ENCODE data around the gene BBIP1. TPM values are rescaled to one million over a fixed set of nuclear protein-coding genes. Genes with fewer than 3 reads are reported as not detected.
A peak's percentile ranks its signal among the peaks of the same experiment; 100 is the strongest.

BBIP1 gene, protein sequence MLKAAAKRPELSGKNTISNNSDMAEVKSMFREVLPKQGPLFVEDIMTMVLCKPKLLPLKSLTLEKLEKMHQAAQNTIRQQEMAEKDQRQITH
- total RNA-seq, result 19.3 and 22.5 TPM in 2 replicates

DNA sequence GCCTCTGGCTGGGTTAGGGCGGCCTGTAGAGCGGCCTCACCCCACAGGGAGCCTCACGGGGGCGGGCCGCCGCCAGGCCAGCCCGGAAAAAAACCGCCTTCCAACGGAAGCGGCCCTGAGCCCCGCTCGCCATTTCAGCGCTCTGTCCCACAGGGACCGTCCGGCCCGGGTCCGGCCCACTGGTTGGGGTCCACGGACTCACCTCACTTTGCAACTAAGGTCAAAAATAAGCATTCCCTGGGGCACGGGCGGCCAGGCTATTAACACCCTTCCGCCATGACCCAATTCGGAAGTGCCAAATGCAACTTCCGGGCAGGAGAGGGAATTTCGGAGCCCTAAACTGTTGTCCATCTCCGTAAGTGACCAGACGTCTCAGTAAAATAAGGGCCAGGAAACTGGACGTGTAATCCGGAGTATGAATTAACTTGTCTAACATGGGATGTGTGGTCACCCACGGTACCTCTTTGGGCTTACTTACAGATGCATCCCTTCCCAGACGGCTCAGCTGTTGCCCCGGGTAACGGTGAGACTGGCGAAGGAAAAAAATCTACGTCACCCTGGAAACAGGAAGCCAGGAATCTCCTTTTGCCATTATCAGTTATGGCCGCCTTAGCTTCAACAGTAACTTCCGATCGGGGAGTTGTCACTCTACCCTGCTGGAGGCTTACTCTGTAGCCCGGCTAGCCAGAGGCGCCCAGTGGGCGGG lies at the start of gene BBIP1:
TSS of gene BBIP1 (minus strand) at position 538 of the 706 bp plus-strand sequence. CDS start 1,023 bp downstream, outside the sequence.
- peak; percentile 99 for DNase-seq (ENCODE audit: low read depth, low spot score)

DNA sequence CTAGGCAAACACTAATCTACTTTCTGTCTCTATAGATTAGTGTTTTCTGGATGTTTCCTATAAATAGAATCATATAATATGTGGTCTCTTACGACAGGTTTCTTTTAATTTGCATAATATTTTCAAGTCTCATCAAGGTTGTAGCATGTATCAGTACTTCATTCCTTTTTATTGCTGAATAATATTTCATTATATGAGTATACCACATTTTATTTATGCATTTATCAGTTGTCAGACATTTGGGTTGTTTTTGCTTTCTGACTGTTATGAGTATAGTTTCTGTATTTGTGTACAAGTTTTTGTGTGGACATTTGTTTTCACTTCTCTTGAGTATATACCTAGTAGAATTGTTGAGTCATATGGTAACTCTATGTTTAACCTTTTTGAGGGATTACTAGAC lies 48.7 kb upstream of the BBIP1 start:
- no peak for DNase-seq (ENCODE audit: low read depth, low spot score)

DNA sequence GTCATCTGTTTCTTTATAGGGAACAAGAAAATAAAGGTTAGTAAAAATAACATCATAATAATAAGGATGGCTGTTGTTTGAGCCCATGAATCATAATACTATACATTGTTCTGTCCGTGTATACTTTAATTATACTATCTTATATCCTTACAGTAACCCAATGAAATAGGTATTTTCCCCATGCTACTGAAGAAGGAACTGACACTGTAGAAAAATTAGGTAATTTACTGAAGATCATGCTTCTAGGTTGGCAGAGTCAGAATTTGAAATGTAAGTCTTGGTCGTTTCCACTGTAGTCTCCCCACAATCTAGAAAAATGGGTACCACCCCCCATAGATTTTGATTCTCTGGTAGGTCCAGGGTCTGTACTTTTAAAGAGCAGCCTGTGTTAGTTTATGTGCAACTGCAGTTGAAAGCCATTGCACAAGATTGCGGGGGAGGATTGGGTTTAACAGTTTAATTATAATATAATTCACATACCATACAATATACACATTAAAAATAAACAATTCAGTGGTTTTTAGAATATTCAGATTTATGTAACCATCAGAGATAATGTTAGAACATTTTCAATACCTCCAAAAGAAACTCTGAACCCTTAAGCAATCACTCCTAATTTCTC lies 48.1 kb upstream of the BBIP1 start:
- DNase-seq (ENCODE audit: low read depth, low spot score), result no peak

DNA sequence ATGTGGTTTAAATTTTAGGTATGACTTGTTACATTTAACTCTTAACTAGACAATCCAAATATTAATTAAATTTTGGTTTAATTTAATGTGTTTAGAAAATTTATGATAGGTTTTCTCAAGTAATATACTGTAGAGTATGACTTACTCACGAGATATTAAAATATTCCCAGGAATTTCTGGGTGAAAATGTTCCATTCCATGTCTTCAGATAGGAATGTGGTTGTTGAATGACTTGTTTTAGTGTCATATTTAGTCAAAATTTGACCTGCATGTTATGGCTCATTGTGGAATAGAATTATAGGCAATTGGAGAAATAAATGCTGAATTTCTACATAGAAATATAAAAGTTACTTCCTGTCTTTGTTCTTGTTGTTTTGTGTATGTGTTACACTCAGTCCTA lies 47.2 kb upstream of the BBIP1 start:
- DNase-seq (ENCODE audit: low read depth, low spot score), result no peak

DNA sequence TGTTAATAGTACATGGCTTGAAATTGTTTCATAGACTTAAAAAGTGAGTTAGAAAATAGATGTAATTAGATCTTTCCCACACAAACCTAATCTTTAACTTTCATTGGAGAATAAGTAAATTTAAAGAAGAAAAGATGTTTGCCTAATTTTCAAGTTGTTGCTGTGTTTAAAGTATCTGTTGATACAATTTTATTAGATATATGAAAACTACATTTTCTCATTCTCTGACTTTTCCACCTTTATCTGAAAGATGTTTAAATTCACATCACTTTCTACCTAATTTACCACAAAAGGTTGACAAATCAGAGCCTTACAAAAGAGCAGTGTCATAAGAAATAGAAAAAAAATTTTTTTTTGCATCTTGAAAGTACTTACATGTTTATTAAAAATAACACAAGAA lies 46.2 kb upstream of the BBIP1 start:
- DNase-seq (ENCODE audit: low read depth, low spot score), result no peak

DNA sequence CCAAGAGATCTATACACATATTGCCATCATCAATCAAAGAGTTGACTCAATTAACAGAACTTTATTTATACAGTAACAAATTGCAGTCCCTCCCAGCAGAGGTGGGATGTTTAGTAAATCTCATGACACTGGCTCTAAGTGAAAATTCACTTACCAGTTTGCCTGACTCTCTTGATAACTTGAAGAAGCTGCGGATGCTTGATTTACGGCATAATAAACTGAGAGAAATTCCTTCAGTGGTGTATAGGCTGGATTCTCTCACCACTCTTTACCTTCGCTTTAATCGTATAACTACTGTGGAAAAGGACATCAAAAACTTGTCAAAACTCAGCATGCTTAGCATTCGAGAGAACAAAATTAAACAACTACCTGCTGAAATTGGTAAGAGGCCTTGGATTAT lies 45.7 kb upstream of the BBIP1 start:
- DNase-seq (ENCODE audit: low read depth, low spot score), result no peak

DNA sequence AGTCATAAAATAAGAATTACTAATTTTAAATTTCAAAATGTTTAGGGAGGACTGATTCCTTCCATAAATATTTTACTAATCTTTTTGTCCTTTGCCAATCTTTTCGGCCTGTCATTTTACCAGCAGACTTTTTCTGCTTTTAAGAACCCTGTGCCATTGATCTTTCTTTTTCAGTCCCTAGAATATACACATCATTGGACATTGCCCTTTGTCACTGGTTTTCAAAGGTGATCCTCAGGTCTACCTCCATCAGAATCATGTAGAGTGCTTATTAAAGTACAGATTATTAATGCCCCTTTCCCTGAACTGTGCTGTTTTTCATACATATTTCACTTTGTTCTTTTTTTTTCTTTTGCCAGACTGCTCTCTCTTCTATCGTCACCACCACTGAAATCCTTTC lies 44.2 kb upstream of the BBIP1 start:
- DNase-seq (ENCODE audit: low read depth, low spot score), result no peak

DNA sequence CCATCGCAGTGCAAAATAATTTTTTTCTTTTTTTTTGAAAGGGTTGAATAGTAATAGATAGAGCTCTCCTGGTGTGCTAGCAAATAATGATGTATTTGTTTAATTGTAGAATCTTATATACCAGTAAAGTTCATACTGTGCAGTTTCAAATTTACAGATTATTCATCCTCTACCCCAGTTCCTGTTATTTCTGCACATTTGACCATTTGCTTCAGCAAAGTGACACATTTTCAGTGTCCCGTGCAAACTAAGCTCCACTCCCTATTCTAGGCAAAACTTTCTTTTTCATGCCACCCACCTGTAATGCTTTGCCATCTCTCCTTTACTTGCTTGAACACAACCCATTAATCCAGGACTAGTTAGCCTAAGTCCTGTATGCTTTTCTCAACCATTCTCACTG lies 43.5 kb upstream of the BBIP1 start:
- DNase-seq (ENCODE audit: low read depth, low spot score), result no peak

DNA sequence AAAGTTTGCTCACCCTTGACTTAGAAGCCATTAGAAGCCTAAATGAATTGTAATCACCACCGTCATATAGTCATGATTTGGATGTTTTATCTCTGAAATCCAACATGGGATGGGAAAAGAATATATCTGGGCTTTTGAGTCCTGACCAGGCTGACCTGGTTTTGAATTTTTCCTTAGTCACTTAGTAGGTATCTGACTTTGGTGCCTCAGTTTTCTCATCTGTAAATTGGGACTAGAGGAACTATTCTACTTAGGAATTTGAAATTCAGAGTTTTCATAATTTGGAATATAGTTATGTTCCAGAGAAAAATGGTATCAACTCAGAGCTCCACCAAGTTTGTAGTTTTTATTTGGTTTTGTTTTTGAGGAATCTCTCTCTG lies 41.3 kb upstream of the BBIP1 start:
- DNase-seq (ENCODE audit: low read depth, low spot score), result no peak

DNA sequence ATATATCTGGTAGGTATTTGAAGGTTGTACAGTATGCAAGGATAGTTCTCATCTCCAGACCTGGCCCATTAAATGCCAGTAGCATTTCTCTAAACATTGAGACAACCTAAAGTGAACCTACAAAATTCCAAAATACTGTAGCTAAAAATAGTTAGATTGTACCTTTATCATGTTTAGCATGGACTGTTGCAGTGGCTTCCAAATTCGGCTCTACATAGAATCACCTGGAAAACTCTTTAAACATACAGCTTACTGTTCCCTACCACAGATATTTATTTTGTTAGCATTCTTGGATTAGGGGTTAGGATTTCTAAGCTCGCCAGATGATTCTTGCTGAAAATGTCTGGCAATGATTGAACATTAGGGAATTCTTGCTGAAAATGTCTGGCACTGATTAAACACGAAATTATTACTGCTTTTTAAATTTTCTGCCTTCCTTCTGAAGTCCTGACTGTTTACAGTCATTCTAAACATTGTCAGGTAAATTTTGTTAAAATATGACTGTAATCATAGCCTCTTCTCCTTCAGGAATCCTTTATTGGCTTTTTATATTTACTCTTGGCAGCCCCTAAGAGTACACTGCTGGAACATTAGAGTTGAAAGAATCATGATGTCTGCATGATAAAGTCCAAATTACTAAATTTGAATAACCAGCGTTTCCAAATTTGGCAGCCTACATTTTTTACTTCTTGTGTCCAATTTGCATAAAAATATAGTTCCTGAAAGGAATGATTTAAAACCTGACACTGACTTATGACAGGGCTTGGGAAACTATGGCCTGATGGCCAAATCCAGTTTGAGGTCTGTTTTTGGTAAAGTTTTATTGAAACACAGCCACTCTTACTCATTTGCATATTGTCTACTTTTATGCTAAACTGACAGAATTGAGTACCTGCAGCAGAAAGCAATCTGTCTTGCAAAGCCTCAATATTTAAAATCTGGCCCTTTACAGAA lies 40.7 kb upstream of the BBIP1 start:
- no peak for DNase-seq (ENCODE audit: low read depth, low spot score)

DNA sequence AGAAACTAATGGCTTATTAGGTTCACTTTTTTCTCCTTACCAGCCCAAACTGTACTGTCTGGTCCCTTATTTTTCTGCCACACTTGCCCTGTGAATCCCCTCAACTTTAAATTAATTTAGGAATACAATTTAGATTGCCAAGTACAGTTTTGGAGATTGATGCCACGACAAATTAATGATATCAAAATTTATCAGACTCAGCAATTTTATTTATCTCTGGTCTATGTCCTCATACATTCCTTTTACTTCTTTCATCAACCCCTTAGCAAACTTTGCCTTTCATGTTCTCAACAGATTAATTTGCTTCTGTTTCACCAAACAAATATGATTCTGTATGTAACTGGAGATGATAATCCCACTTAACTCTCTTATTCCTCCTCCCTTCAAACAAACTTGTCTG lies 38.6 kb upstream of the BBIP1 start:
- no peak for DNase-seq (ENCODE audit: low read depth, low spot score)

DNA sequence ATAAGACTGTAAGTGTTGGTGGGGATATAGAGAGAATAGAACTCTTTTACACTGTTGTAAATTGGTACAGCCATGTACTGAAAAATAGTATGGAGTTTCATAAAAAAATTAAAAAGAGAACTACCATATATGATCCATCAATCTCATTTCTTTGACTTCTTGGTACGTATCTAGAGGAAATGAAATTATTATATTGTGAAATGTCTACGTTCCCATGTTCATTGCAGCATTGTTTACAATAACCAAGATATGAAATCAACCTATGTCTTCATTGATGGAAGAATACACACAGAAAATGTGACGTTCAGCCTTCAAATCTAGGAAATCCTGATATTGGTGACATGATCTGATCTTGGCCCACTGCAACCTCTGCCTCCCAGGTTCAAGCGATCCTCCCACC lies 32.4 kb upstream of the BBIP1 start:
- DNase-seq (ENCODE audit: low read depth, low spot score), result no peak

DNA sequence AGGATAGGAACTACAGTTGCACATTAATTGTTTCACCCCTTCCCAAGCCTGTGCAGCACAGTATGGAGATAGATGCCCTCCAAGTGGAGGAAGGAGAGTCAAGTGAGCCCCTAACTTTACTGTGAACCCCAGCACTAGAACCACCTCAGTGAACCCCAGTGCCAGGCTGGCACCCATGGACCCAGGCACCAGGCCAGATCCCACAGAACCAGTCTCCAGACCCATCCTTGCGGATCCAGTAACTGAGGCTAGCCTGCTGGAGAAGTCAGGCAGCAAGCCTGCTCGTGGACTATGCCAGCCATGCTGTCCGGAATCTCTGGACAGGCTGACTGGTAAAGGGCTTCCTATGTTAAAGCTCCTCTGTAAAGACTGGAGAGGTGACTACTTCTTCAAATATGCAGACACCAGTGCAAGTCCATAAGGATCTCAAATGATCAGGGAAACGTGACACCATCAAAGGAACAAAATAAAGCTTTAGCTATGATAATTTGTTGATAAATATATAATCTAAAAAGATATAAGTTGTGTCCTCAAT lies 28.1 kb upstream of the BBIP1 start:
- no peak for DNase-seq (ENCODE audit: low read depth, low spot score)

DNA sequence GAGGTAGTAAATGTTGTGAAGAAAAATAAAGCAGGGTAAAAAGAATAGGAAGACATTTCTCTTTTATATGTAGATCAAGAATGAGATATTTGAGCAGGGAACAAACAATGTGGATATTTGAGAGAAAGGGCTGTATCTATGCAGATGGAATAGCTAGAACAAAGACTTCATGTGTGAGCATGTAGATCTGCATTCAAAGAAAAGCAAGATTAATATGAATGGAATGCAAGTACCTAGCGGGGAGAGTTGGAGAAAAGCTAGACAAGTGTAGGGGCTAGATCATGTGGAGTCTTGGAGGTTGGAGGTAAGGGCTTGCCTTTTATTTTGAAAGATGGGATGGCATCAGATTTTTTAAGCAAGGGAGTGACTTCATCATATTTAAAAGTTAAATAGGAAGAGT lies 27.5 kb upstream of the BBIP1 start:
- no peak for DNase-seq (ENCODE audit: low read depth, low spot score)

DNA sequence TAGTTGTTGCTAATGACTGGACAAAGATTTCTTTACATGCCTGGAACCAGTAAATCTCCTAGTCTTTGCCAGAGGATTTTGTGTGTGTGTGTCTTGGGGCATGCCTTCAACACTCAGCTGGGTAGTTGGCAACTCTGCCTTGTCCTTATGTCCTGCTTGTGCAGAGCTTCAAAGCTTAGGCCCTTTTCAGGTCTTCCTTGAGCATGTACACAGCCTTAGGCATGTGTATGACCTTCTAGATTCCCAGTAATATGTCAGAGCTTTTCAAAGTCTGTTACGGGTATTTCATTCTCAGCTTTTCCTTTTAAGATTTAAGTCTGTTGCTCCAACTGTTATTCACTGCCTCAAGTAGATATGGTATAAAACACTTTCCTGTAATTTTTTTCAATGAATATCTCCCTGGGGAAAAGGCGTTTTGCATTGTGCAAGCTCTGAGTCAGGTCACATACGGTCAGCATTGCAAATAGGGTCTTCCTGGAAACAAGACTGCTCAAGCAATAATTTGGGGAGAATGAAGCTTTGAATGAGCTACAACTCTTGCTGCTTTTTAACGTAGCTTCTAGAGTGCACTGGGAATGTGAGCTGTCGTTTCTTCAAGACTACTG lies 25.9 kb upstream of the BBIP1 start:
- no peak for DNase-seq (ENCODE audit: low read depth, low spot score)

DNA sequence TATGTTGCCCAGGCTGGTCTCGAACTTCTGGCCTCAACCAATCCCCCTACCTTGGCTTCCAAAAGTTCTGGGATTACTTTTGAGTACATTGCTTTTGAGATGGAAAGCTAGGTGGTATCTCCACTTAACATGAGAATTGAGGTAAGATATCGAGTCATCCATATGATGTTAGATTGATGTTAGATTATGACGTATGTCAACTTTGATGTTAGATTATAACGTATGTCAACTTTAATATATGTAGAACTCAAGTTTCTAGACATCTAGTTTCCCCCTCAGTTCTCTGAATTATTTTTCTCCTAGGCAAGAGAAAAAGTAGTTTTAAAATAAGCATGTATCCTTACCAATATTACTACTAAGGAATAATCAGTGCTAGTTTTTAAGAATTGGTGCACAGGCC lies 20.4 kb upstream of the BBIP1 start:
- no peak for DNase-seq (ENCODE audit: low read depth, low spot score)

DNA sequence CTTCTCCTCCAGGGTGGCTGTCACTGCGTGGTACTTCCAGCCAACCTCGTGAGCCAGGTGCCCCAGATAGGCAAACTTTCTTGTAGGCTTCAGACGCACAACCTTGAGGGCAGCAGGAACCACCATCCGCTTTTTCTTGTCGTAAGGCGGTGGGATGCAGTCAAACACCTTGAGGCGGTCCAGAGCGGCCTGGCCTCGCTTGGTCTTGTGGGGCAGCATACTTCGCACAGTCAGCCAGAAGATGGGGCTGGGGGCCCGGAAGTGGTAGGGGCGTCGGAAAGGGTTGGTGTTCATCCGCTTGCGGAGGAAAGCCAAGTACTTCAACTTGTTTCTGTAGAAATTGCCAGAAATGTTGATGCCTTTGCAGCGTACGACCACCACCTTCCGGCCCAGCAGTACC lies 17.8 kb upstream of the BBIP1 start:
- no peak for DNase-seq (ENCODE audit: low read depth, low spot score)

DNA sequence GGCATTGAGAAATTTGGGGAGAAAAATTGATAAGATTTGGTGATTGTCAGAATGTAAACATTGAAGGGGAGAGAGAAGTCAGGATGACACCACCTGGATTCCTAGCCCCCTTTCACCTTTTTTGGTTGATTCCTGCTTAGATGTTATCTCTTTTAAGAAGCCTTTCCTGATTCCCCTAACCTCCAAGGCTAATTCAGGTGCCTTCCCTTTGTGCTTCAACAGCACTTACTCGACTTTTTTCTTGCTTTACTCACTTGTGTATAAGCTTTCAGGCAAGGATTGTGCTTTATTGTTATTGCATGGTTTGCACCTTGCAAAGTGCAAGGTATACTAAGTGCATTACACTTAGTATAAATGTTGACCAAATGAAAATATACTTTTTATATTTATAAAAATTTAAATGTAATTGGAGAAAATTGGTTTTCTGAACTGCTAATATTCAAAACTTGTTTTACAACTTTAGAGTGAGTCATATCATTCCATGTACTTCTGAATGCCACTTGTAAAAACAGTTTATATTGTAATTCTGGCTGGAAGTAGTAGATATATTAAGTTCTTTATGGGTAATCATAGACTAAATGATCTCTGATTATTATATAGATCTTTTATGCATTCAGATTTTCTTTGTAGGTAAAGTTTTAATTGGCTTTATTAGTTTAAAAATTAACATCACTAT lies 13.7 kb upstream of the BBIP1 start:
- DNase-seq (ENCODE audit: low read depth, low spot score), result no peak

DNA sequence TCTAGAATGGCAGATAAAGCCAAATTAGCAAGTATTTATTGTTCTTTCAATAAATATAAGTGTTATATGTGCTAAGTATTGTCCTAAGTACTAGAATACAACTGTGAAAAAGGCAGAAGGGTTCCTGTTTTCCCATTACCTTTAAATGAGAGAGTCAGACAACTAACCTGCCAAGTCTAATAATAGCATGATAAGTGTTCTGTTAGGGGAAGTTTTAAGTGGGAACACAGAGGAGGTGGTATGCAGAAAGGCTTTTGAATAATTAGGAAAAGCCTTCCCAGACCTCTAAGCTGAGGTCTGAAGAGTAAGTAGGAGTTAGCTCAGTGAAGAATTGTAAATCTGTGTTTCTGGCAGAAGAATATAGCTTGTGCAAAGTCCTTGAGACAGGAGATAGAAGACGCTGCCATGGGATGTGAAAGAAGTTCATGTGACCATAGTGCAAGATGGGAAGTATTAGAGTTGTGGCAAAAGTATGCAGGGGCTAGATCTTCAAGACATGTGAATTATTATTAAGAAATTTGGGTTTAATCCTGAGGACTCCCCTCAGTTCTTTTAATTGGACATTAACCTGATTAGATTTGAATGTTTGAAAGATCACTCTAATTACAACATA lies 12.9 kb upstream of the BBIP1 start:
- no peak for DNase-seq (ENCODE audit: low read depth, low spot score)

DNA sequence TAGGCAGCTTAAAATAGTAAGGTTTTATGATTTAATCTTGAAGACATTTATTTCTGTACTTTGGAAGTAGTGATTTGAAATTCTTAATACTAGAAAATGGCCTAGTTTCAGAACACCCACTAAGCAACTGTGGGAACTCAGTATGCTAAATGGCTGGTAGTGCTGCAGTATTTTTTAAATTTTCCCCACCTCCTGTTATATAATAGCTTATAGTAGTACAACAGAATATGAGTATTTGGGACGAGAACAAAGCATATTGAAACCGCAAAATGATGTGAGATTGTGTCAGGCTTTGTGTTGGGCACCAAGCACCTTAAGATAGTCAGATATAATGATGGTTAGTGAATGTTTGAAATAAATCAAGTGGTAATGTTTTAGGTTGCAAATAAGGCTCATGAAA lies 8.5 kb upstream of the BBIP1 start:
- DNase-seq (ENCODE audit: low read depth, low spot score), result no peak
